Esophagus (tissue), 2 donors: ENCODE data around the gene NFIA. TPM values are rescaled to one million over a fixed set of nuclear protein-coding genes. Genes with fewer than 3 reads are reported as not detected.

Source experiments
- H3K27ac ChIP-seq, 2 donors: one replicate each; pipeline ENCODE4 v1.5.1; 2013; ENCODE audit warnings: low read depth in 2 of 2, mild to moderate bottlenecking in 2 of 2, inconsistent platforms in 1 of 2, low read length in 1 of 2, moderate library complexity in 1 of 2
- H3K27me3 ChIP-seq, 2 donors: one replicate each; pipeline ENCODE4 v1.6.1; 2013; ENCODE audit warnings: low read length in 2 of 2, control low read depth in 1 of 2, mild to moderate bottlenecking in 1 of 2; ENCODE audit not compliant: insufficient read depth in 2 of 2, control insufficient read depth in 1 of 2
- H3K36me3 ChIP-seq, 2 donors: one replicate each; pipeline ENCODE4 v1.6.1; 2013; ENCODE audit warnings: low read length in 1 of 2; ENCODE audit not compliant: control insufficient read depth in 2 of 2, insufficient read depth in 2 of 2
- H3K4me1 ChIP-seq, 2 donors: one replicate each; pipeline ENCODE4 v1.6.1; 2013; ENCODE audit warnings: low read length in 1 of 2; ENCODE audit not compliant: control insufficient read depth in 2 of 2, insufficient read depth in 2 of 2
- H3K4me3 ChIP-seq, 2 donors: one replicate each; pipeline ENCODE4 v1.5.1; 2013; ENCODE audit warnings: low read length in 2 of 2, mild to moderate bottlenecking in 2 of 2, low read depth in 1 of 2, moderate library complexity in 1 of 2
- H3K9me3 ChIP-seq, 2 donors: one replicate each; pipeline ENCODE4 v1.6.1; 2013; ENCODE audit warnings: mild to moderate bottlenecking in 2 of 2, low read depth in 1 of 2, low read length in 1 of 2, moderate library complexity in 1 of 2; ENCODE audit not compliant: control insufficient read depth in 2 of 2, insufficient read depth in 1 of 2
- WGBS, 2 donors: extraction: QIAGEN DNeasy Blood & Tissue Kit; methylation state at CpG; one replicate each; pipeline ENCODE4 v1.1.7; 2013; 5-methylcytosine and 5-hydroxymethylcytosine counted together
- polyA plus RNA-seq, 2 donors: library from polyadenylated mRNA; stranded (reverse); fragments of 200-250 nt; gene quantifications; one replicate each; pipeline ENCODE4 v1.2.3, GENCODE V29; 2013
- donor health status: healthy with polysubstance abuse.
- donor health status: Bipolar disorder and iron deficiency.

NFIA gene
- polyA plus RNA-seq, 2 donors = 9.0 to 11.0 TPM

GRCh38 chr1:61330018-61330417 is 247.7 kb downstream of the NFIA start:
- Histone ChIP-seq H3K27ac (no peak overlapping the region), H3K36me3 (no peaks in the 10 kb centered on the region), H3K9me3 (no peaks in the 10 kb centered on the region), H3K4me1 (peaks cover 0 to 5% of the 10 kb centered on the region in 2 donors), H3K4me3 (no peak overlapping the region), H3K27me3 (no peaks in the 10 kb centered on the region)
- 86 to 89% methylated on average over 5 of the region's 5 CpGs for WGBS, 2 donors

DNA sequence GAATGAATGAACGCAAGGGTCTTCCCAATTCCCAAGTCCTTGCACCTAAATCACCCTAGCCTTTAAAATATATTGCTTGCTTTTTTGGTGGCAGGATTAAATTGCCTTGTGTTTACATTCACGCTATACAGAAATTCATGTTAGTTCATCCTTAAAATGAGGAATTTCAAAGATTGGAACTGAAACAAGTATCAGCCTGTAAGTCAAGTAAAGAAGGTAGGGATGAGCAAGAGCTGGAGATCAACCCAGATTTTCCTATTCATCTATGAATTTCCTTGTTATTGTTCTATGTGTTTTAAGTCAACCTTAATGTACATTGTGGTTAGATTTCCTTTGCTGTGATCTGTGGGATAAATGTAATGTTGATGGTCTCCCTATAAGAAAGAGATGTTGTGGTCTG is 248.2 kb downstream of the NFIA start:
- H3K4me3 ChIP-seq = no peak overlapping the region
- H3K36me3 ChIP-seq = no peaks in the 10 kb centered on the region
- WGBS, 2 donors = 78 to 85% methylated on average over 2 of the region's 2 CpGs
- H3K27me3 ChIP-seq = no peaks in the 10 kb centered on the region
- no peaks in the 10 kb centered on the region for H3K9me3 ChIP-seq
- H3K4me1 ChIP-seq = peaks cover 0 to 6% of the 10 kb centered on the region in 2 donors
- no peak overlapping the region for H3K27ac ChIP-seq

- Histone ChIP-seq H3K27me3 (no peaks in the 10 kb centered on the region), H3K4me1 (peaks cover 0 to 6% of the 10 kb centered on the region in 2 donors), H3K4me3 (no peak overlapping the region), H3K9me3 (no peaks in the 10 kb centered on the region), H3K36me3 (no peaks in the 10 kb centered on the region), H3K27ac (no peak overlapping the region)
- 55 to 58% methylated on average over 1 of the region's 1 CpG for WGBS, 2 donors
Measured at GRCh38 chr1:61332196-61332753, 249.9 kb downstream of the NFIA start.

DNA sequence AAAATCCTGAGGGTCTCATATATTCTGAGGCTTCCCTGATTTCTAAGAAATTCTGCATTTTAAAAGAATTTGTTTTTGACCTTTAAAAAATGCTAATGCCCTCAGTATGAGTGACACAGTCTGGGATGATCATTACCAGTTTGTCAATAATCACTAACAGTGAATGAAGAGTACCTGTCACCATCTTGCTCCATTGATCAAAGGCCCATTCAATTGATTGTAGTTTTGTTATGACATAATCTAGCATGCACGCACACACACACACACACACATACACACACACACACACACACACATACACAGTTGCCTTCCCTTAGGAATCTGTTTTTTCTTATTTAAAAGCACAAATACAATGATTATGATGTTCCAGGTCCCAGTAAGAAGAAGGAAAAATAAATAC is 250.4 kb downstream of the NFIA start:
- H3K4me3 ChIP-seq = no peak overlapping the region
- no peak overlapping the region for H3K27ac ChIP-seq
- H3K9me3 ChIP-seq = no peaks in the 10 kb centered on the region
- H3K27me3 ChIP-seq = no peaks in the 10 kb centered on the region
- H3K4me1 ChIP-seq = peaks cover 0 to 6% of the 10 kb centered on the region in 2 donors
- no peaks in the 10 kb centered on the region for H3K36me3 ChIP-seq
- WGBS, 2 donors = 72 to 95% methylated on average over 1 of the region's 1 CpG

DNA sequence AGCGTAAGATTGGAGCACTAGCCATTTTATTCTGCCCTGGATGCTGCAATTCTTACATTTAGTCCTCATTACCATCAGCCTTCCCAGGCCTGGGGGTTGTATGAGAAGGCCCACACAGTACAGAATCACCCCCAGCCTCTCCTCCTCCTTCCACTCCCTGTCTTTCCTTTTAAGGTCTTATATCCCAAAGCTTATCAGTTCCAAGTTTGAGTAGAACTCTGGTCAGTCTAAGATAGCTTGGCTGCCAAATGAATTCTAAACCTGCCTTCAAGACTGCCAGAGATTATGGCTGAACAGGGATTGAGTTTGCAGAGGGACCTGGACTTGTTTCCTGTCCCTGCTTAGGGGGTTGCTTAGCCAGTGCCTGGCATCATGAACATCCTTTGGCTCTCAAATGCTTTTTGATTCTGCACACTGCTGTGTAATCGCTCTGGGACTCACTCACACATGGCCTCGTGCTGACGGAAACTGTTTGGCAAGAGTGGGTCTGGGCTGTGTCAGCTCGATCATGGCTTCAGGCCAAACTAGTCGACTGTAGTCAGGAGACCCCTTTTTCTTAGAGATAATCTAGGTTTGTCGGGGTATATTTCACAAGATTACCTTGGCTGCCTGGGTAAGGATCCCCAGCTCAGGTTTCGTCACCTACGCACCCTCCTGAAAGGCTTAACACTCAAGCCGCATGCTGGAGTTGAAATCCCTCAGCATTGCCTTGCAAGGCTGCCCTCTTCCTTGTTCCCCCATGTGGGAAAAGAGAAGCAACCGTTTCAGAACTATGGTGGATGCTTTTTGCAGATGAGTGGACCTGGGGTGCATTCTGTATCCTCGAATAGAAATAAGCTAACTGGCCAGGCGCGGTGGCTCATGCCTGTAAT is 252.6 kb downstream of the NFIA start:
- Histone ChIP-seq H3K27ac (no peak overlapping the region), H3K4me1 (peaks cover 0 to 8% of the 10 kb centered on the region in 2 donors)
- WGBS, 2 donors = 77 to 82% methylated on average over 14 of the region's 14 CpGs

GRCh38 chr1:61337037-61337436 is 254.7 kb downstream of the NFIA start:
- H3K9me3 ChIP-seq = no peaks in the 10 kb centered on the region
- H3K36me3 ChIP-seq = no peaks in the 10 kb centered on the region
- H3K27me3 ChIP-seq = no peaks in the 10 kb centered on the region
- 60 to 61% methylated on average over 3 of the region's 3 CpGs for WGBS, 2 donors
- peaks cover 0 to 6% of the 10 kb centered on the region in 2 donors for H3K4me1 ChIP-seq
- no peak overlapping the region for H3K4me3 ChIP-seq
- H3K27ac ChIP-seq = peak overlapping the region; percentile 8 to 84

More for the DNA sequence above, 252.6 kb downstream of the NFIA start:
- Histone ChIP-seq H3K4me3 (no peak overlapping the region), H3K27me3 (no peaks in the 10 kb centered on the region), H3K36me3 (no peaks in the 10 kb centered on the region), H3K9me3 (no peaks in the 10 kb centered on the region)

DNA sequence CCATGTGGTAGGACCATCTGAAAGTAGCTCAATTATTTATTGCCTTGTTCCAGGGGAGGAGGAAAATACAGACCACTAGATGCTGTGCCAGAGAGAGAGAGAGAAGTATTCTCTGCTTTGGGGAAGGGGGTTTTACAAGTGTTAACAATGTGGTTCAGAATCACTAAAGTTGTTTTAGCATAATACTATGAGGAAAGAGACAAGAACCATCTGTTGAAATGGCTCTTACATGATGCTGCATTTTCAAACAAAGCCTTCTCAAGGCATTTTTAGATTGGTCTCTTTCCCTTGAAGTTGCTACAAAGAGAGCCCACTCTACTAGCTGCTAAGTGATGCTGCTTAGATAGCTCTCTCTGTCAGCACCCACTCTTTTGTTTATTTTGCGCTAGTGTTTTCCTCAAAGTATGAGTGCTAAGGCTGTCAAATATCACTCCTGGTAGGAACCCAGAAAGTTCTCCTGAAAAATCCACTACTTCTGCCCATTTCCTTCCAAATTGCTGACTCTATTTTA is 255.1 kb downstream of the NFIA start:
- no peaks in the 10 kb centered on the region for H3K9me3 ChIP-seq
- H3K4me1 ChIP-seq = peaks cover 0 to 6% of the 10 kb centered on the region in 2 donors
- no peaks in the 10 kb centered on the region for H3K27me3 ChIP-seq
- H3K4me3 ChIP-seq = no peak overlapping the region
- WGBS, 2 donors = 59 to 61% methylated on average over 1 of the region's 1 CpG
- H3K36me3 ChIP-seq = no peaks in the 10 kb centered on the region
- H3K27ac ChIP-seq = peak overlapping the region; percentile 80 to 84

DNA sequence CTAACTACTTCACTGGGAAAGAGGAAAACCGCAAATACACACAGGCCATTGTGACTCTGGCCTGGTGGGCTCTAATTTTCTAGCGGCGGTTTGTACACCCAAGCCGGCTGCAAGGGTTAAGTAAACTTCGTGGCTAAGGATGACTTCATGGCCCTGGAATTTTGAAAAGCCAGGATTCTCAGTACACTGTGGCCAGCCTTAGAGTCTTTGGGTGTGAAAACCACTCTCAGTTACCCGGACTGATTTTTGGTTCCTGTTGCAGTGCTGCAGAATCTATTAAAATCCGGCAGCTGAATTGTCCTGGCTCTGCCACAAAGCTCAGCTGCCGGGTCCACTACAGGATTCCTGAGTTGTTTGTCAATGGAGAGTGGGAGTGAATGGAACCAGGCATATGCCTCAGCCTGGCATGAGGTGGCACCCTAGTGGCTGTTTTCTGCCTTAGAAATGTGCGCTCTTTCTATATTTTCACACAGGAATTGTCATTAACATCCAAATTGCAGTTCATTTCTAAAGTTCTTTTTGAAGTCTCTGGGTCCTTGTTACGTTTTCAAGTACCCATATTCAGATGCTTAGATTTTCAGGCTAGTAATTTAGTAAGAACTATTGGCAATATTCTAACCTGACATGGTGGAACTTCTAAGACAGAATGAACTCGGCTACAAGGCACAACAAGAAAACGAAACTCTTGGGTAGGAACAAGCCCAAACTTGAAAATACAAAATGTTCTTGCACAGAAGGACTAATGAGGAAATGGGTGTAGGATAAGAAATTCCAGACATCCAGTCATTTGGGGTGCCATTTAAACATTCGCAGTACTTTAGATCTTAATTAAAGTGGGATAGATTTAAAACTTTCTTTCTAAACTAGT is 255.9 kb downstream of the NFIA start:
- Histone ChIP-seq H3K27ac (peak overlapping the region; percentile 80 to 84), H3K27me3 (no peaks in the 10 kb centered on the region), H3K36me3 (no peaks in the 10 kb centered on the region), H3K4me3 (peak overlapping the region in 1 of 2 donors; percentile 16), H3K4me1 (peaks cover 0 to 6% of the 10 kb centered on the region in 2 donors), H3K9me3 (no peaks in the 10 kb centered on the region)
- WGBS, 2 donors = 23 to 25% methylated on average over 13 of the region's 13 CpGs

- Histone ChIP-seq H3K4me1 (peaks cover 0 to 6% of the 10 kb centered on the region in 2 donors), H3K4me3 (no peak overlapping the region), H3K27ac (peak overlapping the region; percentile 37 to 84), H3K9me3 (no peaks in the 10 kb centered on the region), H3K27me3 (no peaks in the 10 kb centered on the region), H3K36me3 (no peaks in the 10 kb centered on the region)
- WGBS, 2 donors = 68 to 80% methylated on average over 5 of the region's 5 CpGs
Measured at GRCh38 chr1:61338899-61339298, 256.5 kb downstream of the NFIA start.
